Mesenchymal stem cell (in vitro differentiated cells and primary cell): ENCODE data around the gene SYNPO.

Experiments
- DNase-seq: peaks from one replicate; pipeline ENCODE4 v3.0.0-alpha.2; 2013
- H2AFZ ChIP-seq: one replicate; pipeline ENCODE4 v1.6.1; 2013; ENCODE audit warnings: low read depth, mild to moderate bottlenecking, control low read depth, inconsistent platforms, low read length, moderate library complexity
- H2AK5ac ChIP-seq: 2 replicates; pipeline ENCODE4 v1.6.1; 2013; ENCODE audit warnings: low read length, moderate library complexity, mild to moderate bottlenecking, inconsistent platforms; ENCODE audit not compliant: severe bottlenecking
- H2BK120ac ChIP-seq: one replicate; pipeline ENCODE4 v1.6.1; 2013; ENCODE audit warnings: low read depth, mild to moderate bottlenecking, inconsistent platforms, low read length, moderate library complexity
- H2BK12ac ChIP-seq, 2 experiments: one replicate each; pipeline ENCODE4 v1.6.1; 2013; ENCODE audit warnings: inconsistent platforms in 2 of 2, low read length in 2 of 2, mild to moderate bottlenecking in 2 of 2, moderate library complexity in 2 of 2, control low read depth in 1 of 2
- H2BK15ac ChIP-seq: one replicate; pipeline ENCODE4 v1.6.1; 2013; ENCODE audit warnings: mild to moderate bottlenecking, low read depth, inconsistent platforms; ENCODE audit not compliant: poor library complexity, severe bottlenecking
- H2BK5ac ChIP-seq: 2 replicates; pipeline ENCODE4 v1.6.1; 2013; ENCODE audit warnings: low read depth, mild to moderate bottlenecking, low read length, control low read depth, inconsistent platforms; ENCODE audit not compliant: poor library complexity, severe bottlenecking
- H3K14ac ChIP-seq, 2 experiments: one replicate each; pipeline ENCODE4 v1.6.1; 2013; ENCODE audit warnings: inconsistent platforms in 2 of 2, low read length in 2 of 2, control low read depth in 1 of 2, mild to moderate bottlenecking in 1 of 2, moderate library complexity in 1 of 2
- H3K18ac ChIP-seq, 2 experiments: one replicate each; pipeline ENCODE4 v1.6.1; 2013; ENCODE audit warnings: inconsistent platforms in 2 of 2, low read length in 2 of 2, control low read depth in 1 of 2, low read depth in 1 of 2, mild to moderate bottlenecking in 1 of 2
- H3K23ac ChIP-seq, 2 experiments: one replicate each; pipeline ENCODE4 v1.6.1; 2013; ENCODE audit warnings: inconsistent platforms in 2 of 2, low read length in 2 of 2, mild to moderate bottlenecking in 2 of 2, moderate library complexity in 2 of 2, control low read depth in 1 of 2
- H3K27ac ChIP-seq: 2 replicates; pipeline ENCODE4 v1.5.1; 2013; ENCODE audit warnings: mild to moderate bottlenecking, moderate library complexity, low read length, control low read depth, inconsistent platforms; ENCODE audit not compliant: poor library complexity, severe bottlenecking
- H3K27me3 ChIP-seq, 2 experiments: 2 replicates each; pipeline versions ENCODE4 v1.6.1 to v1.7.0; 2013; ENCODE audit warnings: low read length in 2 of 2, mild to moderate bottlenecking in 2 of 2, moderate library complexity in 2 of 2, control low read depth in 1 of 2, inconsistent platforms in 1 of 2; ENCODE audit not compliant: control insufficient read depth in 1 of 2, insufficient read depth in 1 of 2
- H3K36me3 ChIP-seq, 2 experiments: 2 replicates each; pipeline versions ENCODE4 v1.6.1 to v1.7.0; 2013; ENCODE audit warnings: low read length in 2 of 2, control low read depth in 1 of 2, inconsistent platforms in 1 of 2, low read depth in 1 of 2, mild to moderate bottlenecking in 1 of 2; ENCODE audit not compliant: insufficient read depth in 2 of 2, control insufficient read depth in 1 of 2
- H3K4ac ChIP-seq, 2 experiments: one replicate each; pipeline ENCODE4 v1.6.1; 2013; ENCODE audit warnings: inconsistent platforms in 2 of 2, low read length in 2 of 2, mild to moderate bottlenecking in 2 of 2, moderate library complexity in 2 of 2, control low read depth in 1 of 2, low read depth in 1 of 2
- H3K4me1 ChIP-seq: 2 replicates; pipeline ENCODE4 v1.6.1; 2013; ENCODE audit warnings: low read depth, low read length, control low read depth; ENCODE audit not compliant: control insufficient read depth, insufficient read depth
- H3K4me2 ChIP-seq: 2 replicates; pipeline ENCODE4 v1.6.1; 2013; ENCODE audit warnings: low read length, mild to moderate bottlenecking, inconsistent platforms; ENCODE audit not compliant: poor library complexity, severe bottlenecking
- H3K4me3 ChIP-seq, 2 experiments: 2 replicates each; pipeline versions ENCODE4 v1.5.1 to v1.7.0; 2013; ENCODE audit warnings: low read length in 2 of 2, mild to moderate bottlenecking in 2 of 2, control low read depth in 1 of 2, low read depth in 1 of 2; ENCODE audit not compliant: insufficient read depth in 1 of 2
- H3K79me1 ChIP-seq: replicated peaks from 2 replicates; pipeline ENCODE4 v1.6.1; 2013; ENCODE audit warnings: mild to moderate bottlenecking, control low read depth, low read length, inconsistent platforms; ENCODE audit not compliant: poor library complexity, severe bottlenecking
- H3K9ac ChIP-seq: 2 replicates; pipeline ENCODE4 v1.7.0; 2013; ENCODE audit warnings: mild to moderate bottlenecking, low read length, moderate library complexity
- H3K9me3 ChIP-seq: 2 replicates; pipeline ENCODE4 v1.7.0; 2013; ENCODE audit warnings: mild to moderate bottlenecking, low read length; ENCODE audit not compliant: control insufficient read depth
- H4K8ac ChIP-seq: one replicate; pipeline ENCODE4 v1.6.1; 2013; ENCODE audit warnings: inconsistent platforms, mild to moderate bottlenecking, low read length, moderate library complexity
- H4K91ac ChIP-seq: one replicate; pipeline ENCODE4 v1.6.1; 2013; ENCODE audit warnings: mild to moderate bottlenecking, low read length, inconsistent platforms
- WGBS: methylation state at CpG from one replicate; pipeline ENCODE4 v1.1.7; 2013; ENCODE audit warnings: mixed read lengths; 5-methylcytosine and 5-hydroxymethylcytosine counted together

The SYNPO gene

GRCh38 chr5:150607105-150607504 lies 33.4 kb upstream of the SYNPO start:
- no peak overlapping the region for H3K4me2 ChIP-seq
- H3K4me3 ChIP-seq: no peak overlapping the region
- H2AFZ ChIP-seq: no peak overlapping the region
- no peak overlapping the region for H2BK120ac ChIP-seq
- H3K14ac ChIP-seq: no peak overlapping the region
- no peak overlapping the region for H3K4ac ChIP-seq
- no peak overlapping the region for H2BK12ac ChIP-seq
- no peak overlapping the region for H3K18ac ChIP-seq
- H2AK5ac ChIP-seq: no peak overlapping the region
- H3K4me1 ChIP-seq: peaks cover 5% of the 10 kb centered on the region
- no peak overlapping the region for H3K9ac ChIP-seq
- H2BK15ac ChIP-seq: no peak overlapping the region
- no peak overlapping the region for H3K23ac ChIP-seq
- H3K36me3 ChIP-seq: no peaks in the 10 kb centered on the region
- H3K27me3 ChIP-seq: peaks cover 14 to 20% of the 10 kb centered on the region in 2 experiments
- no peaks in the 10 kb centered on the region for H3K9me3 ChIP-seq
- H2BK5ac ChIP-seq: no peak overlapping the region
- 93% methylated on average over 6 of the region's 6 CpGs for whole genome bisulfite sequencing
- H4K8ac ChIP-seq: no peak overlapping the region
- no peak overlapping the region for H3K27ac ChIP-seq
- DNase-seq: no peak
- no peak overlapping the region for H4K91ac ChIP-seq
- no peaks in the 10 kb centered on the region for H3K79me1 ChIP-seq

DNA sequence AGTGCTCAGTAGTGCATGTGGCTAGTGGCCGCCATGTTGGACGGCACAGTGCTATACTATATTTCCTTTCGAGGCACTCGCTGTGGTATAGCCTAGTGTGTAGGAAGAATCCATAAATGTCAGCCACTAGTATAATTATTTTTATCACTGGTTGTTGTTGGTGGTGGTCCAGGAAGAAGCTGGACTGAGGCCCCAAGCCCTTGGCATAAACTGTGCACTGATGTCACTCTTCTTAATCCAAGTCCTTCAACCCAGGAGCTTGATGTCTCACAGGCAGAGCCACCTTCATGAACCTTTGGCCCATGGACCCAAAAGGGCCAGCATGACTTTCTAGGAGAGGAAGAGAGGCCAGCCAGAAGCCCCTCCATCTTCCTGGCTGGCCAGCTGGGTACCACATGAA lies 32.5 kb upstream of the SYNPO start:
- no peak overlapping the region for H4K91ac ChIP-seq
- H3K18ac ChIP-seq: no peak overlapping the region
- no peak overlapping the region for H2BK120ac ChIP-seq
- WGBS: 98% methylated on average over 4 of the region's 4 CpGs
- no peak overlapping the region for H3K4ac ChIP-seq
- no peak overlapping the region for H3K9ac ChIP-seq
- no peak overlapping the region for H3K4me3 ChIP-seq
- no peak overlapping the region for H2AFZ ChIP-seq
- no peaks in the 10 kb centered on the region for H3K9me3 ChIP-seq
- no peak overlapping the region for H2BK15ac ChIP-seq
- H2BK5ac ChIP-seq: no peak overlapping the region
- DNase-seq: no peak
- peaks cover 20 to 22% of the 10 kb centered on the region in 2 experiments for H3K27me3 ChIP-seq
- H2BK12ac ChIP-seq: no peak overlapping the region
- no peak overlapping the region for H3K14ac ChIP-seq
- H3K79me1 ChIP-seq: no peaks in the 10 kb centered on the region
- H3K4me1 ChIP-seq: peaks cover 5% of the 10 kb centered on the region
- no peak overlapping the region for H4K8ac ChIP-seq
- H2AK5ac ChIP-seq: no peak overlapping the region
- no peak overlapping the region for H3K4me2 ChIP-seq
- H3K23ac ChIP-seq: no peak overlapping the region
- no peaks in the 10 kb centered on the region for H3K36me3 ChIP-seq
- no peak overlapping the region for H3K27ac ChIP-seq

GRCh38 chr5:150608991-150609390 lies 31.5 kb upstream of the SYNPO start:
- H3K9ac ChIP-seq: no peak overlapping the region
- 88% methylated on average over 5 of the region's 5 CpGs for WGBS
- H4K91ac ChIP-seq: no peak overlapping the region
- H3K14ac ChIP-seq: no peak overlapping the region
- H2BK5ac ChIP-seq: no peak overlapping the region
- no peak overlapping the region for H2AFZ ChIP-seq
- H3K23ac ChIP-seq: no peak overlapping the region
- H3K4me1 ChIP-seq: peaks cover 5% of the 10 kb centered on the region
- no peak overlapping the region for H3K4me2 ChIP-seq
- no peak overlapping the region for H2BK12ac ChIP-seq
- H3K27ac ChIP-seq: no peak overlapping the region
- H3K36me3 ChIP-seq: no peaks in the 10 kb centered on the region
- no peak for DNase-seq
- no peaks in the 10 kb centered on the region for H3K9me3 ChIP-seq
- H2AK5ac ChIP-seq: no peak overlapping the region
- no peak overlapping the region for H3K4ac ChIP-seq
- no peak overlapping the region for H2BK120ac ChIP-seq
- no peaks in the 10 kb centered on the region for H3K79me1 ChIP-seq
- H4K8ac ChIP-seq: no peak overlapping the region
- H2BK15ac ChIP-seq: no peak overlapping the region
- peaks cover 15 to 30% of the 10 kb centered on the region in 2 experiments for H3K27me3 ChIP-seq
- H3K18ac ChIP-seq: no peak overlapping the region
- H3K4me3 ChIP-seq: no peak overlapping the region

- Histone ChIP-seq H3K14ac (no peak overlapping the region), H3K9ac (no peak overlapping the region), H2AFZ (no peak overlapping the region), H3K4me1 (peaks cover 13% of the 10 kb centered on the region), H3K4ac (no peak overlapping the region), H3K36me3 (no peaks in the 10 kb centered on the region), H3K4me2 (no peak overlapping the region), H4K91ac (no peak overlapping the region), H2BK15ac (no peak overlapping the region), H2BK5ac (no peak overlapping the region), H2BK120ac (no peak overlapping the region), H3K79me1 (no peaks in the 10 kb centered on the region), H3K27me3 (peaks cover 22 to 40% of the 10 kb centered on the region in 2 experiments), H4K8ac (no peak overlapping the region), H3K9me3 (no peaks in the 10 kb centered on the region), H3K18ac (no peak overlapping the region), H2AK5ac (no peak overlapping the region), H3K23ac (no peak overlapping the region), H2BK12ac (no peak overlapping the region), H3K27ac (no peak overlapping the region), H3K4me3 (no peak overlapping the region)
- DNase-seq: no peak
- whole genome bisulfite sequencing: 81% methylated on average over 7 of the region's 7 CpGs
These were observed 30.4 kb upstream of the SYNPO start for GRCh38 chr5:150609843-150610584.
